Heart left ventricle (tissue), 13 donors: Measurements from ENCODE around the gene TMEM170B.

Experiments used
- POLR2A ChIP-seq, 2 donors: fragments of 450-650 bp; IDR thresholded peaks; one replicate each; pipeline ENCODE4 v1.6.1; 2017; ENCODE audit warnings: antibody characterized with exemption in 2 of 2, mild to moderate bottlenecking in 2 of 2, moderate library complexity in 2 of 2
- TF ChIP-seq, protein P1 (sequence below), 12 donors: fragments of 200-600 bp; sonication (generic) in 4 of 12; IDR thresholded peaks; one replicate each; pipeline versions ENCODE4 v1.5.0 to v1.8.0; 2018 to 2022; ENCODE audit warnings: antibody characterized with exemption in 12 of 12, mild to moderate bottlenecking in 5 of 12
- donor health status: ischemic (EF 13 %, LVEDD 7.1; RV severe dilation, severe dysfunction).
- donor health status: DM: no; HTN: yes; CAD: no.
- donor health status: DM: no; HTN: no; CAD: no.
- donor health status: ischemic (EF 25% LVEDD 6.9; RV normal size, moderate dysfunction).
- donor health status: ischemic (EF 25% LVEDD 5.7; RV mildly dilated, moderate dysfunction).
- donor health status: ischemic (EF 35%, LVEDD 5.7; RV mildly dilated, moderate dysfunction).
- donor health status: nonischemic (EF 11% LVEDD 7.7; RV severe dilation, severe dysfunction).
- donor health status: DM: yes; HTN: yes; CAD: no.
- donor health status: PGD.
- donor health status: ischemic (EF 29% LVEDD 5.4; RV normal size, mild dysfunction).
- donor health status: nonischemic (EF 23%, LVEDD 6.1; RV moderate dilation, normal function).

DNA sequence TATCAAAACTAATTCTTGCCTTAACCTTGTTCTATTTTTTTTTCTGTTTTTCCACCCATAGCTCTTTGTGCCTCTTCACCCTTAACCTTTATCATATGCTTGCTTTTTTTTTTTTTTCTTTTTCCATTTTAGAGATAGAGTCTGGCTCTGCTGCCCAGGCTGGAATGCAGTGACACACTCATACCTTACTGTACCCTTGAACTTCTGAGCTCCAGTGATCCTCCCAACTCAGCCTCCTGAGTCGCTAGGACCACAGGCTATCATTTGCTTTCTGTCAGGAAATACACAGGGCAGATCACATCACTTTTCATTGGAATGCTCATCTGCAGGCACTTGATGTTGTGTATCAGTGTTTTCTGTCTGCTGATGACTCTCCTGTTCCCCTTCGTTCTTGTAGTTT is 33.5 kb downstream of the TMEM170B start:
- TF ChIP-seq, protein P1, sequence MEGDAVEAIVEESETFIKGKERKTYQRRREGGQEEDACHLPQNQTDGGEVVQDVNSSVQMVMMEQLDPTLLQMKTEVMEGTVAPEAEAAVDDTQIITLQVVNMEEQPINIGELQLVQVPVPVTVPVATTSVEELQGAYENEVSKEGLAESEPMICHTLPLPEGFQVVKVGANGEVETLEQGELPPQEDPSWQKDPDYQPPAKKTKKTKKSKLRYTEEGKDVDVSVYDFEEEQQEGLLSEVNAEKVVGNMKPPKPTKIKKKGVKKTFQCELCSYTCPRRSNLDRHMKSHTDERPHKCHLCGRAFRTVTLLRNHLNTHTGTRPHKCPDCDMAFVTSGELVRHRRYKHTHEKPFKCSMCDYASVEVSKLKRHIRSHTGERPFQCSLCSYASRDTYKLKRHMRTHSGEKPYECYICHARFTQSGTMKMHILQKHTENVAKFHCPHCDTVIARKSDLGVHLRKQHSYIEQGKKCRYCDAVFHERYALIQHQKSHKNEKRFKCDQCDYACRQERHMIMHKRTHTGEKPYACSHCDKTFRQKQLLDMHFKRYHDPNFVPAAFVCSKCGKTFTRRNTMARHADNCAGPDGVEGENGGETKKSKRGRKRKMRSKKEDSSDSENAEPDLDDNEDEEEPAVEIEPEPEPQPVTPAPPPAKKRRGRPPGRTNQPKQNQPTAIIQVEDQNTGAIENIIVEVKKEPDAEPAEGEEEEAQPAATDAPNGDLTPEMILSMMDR (IDR thresholded peaks at IDR 0.05), result no peak
- no peak for TF ChIP-seq POLR2A (IDR thresholded peaks at IDR 0.05)
